GM12878 (cell line): ENCODE measurements around the gene AGPAT4. TPM values are rescaled to one million over a fixed set of nuclear protein-coding genes. Genes with fewer than 3 reads are reported as not detected.

Source experiments
- ATAC-seq: fragments of 200-7000 bp; cut with Tn5 transposase; 3 replicates; pipeline ENCODE4 v1.9.1; 2020; ENCODE audit warnings: mild to moderate bottlenecking, moderate library complexity
- BruUV-seq: library from RNA; stranded (reverse); fragments of 400-500 nt; replicated peaks from 2 replicates; lab custom pipeline; 2021; lab: Mats Ljungman, UMichigan
- CTCF ChIA-PET: fragments of 300-600 bp; sonication (Branson Sonifier 250); formaldehyde crosslinking; extraction: SDS; loops from one replicate; lab custom pipeline; 2021; ENCODE audit warnings: inconsistent platforms; lab: Yijun Ruan, JAX
- POLR2A ChIA-PET: fragments of 350-600 bp; formaldehyde crosslinking; extraction: SDS; loops from one replicate; lab custom pipeline; 2021; ENCODE audit warnings: inconsistent platforms; lab: Charles Lee
- RAD21 ChIA-PET: fragments of 300-600 bp; sonication (Branson Sonifier 250); formaldehyde crosslinking; loops from one replicate; lab custom pipeline; 2023; ENCODE audit warnings: antibody characterized with exemption; ENCODE audit not compliant: unreplicated experiment; lab: Charles Lee
- SMC1A ChIA-PET: fragments of 300-600 bp; sonication (Branson Sonifier 250); formaldehyde crosslinking; loops from one replicate; lab custom pipeline; 2023; ENCODE audit not compliant: unreplicated experiment, uncharacterized antibody; lab: Charles Lee
- DNase-seq: peaks from one replicate; pipeline ENCODE4 v3.0.0-alpha.2; 2011; ENCODE audit warnings: low read depth, low spot score
- FAIRE-seq: peaks from 3 replicates; lab custom pipeline; 2011; peaks lifted over from hg19 to GRCh38; lab: Jason Lieb, UNC
- H2AFZ ChIP-seq: 2 replicates; pipeline ENCODE4 v1.6.0; 2011; ENCODE audit warnings: low read depth, low read length, control low read depth; ENCODE audit not compliant: control insufficient read depth
- H3K27ac ChIP-seq: 2 replicates; pipeline ENCODE4 v1.5.1; 2011; ENCODE audit warnings: control low read depth; ENCODE audit not compliant: control insufficient read depth, insufficient read depth
- H3K27me3 ChIP-seq, 2 experiments: replicated peaks in 1 of 2; 2 replicates each; pipeline versions ENCODE4 v1.6.0 to v1.6.1; 2011; ENCODE audit warnings: low read length in 1 of 2; ENCODE audit not compliant: control insufficient read depth in 2 of 2, insufficient read depth in 2 of 2
- H3K36me3 ChIP-seq, 2 experiments: 2 replicates each; pipeline ENCODE4 v1.5.1; 2011; ENCODE audit warnings: low read length in 1 of 2; ENCODE audit not compliant: control insufficient read depth in 2 of 2, insufficient read depth in 2 of 2
- H3K4me1 ChIP-seq: 2 replicates; pipeline ENCODE4 v1.6.1; 2011; ENCODE audit warnings: mild to moderate bottlenecking, low read length, moderate library complexity, mixed read lengths; ENCODE audit not compliant: control insufficient read depth, insufficient read depth
- H3K4me2 ChIP-seq: 2 replicates; pipeline ENCODE4 v1.6.0; 2011; ENCODE audit warnings: control low read depth; ENCODE audit not compliant: control insufficient read depth, insufficient read depth
- H3K4me3 ChIP-seq: fragments of 200-600 bp; sonication (generic); 2 replicates; pipeline ENCODE4 v1.5.1; 2016
- H3K79me2 ChIP-seq: 2 replicates; pipeline ENCODE4 v1.6.0; 2011; ENCODE audit warnings: low read length; ENCODE audit not compliant: control insufficient read depth, insufficient read depth
- H3K9ac ChIP-seq: 2 replicates; pipeline ENCODE4 v1.8.0; 2011; ENCODE audit warnings: low read length, control low read depth, mixed read lengths; ENCODE audit not compliant: control insufficient read depth, insufficient read depth
- H3K9me3 ChIP-seq: replicated peaks from 3 replicates; pipeline ENCODE4 v1.5.1; 2011; ENCODE audit warnings: mild to moderate bottlenecking, low read length; ENCODE audit not compliant: control insufficient read depth, insufficient read depth
- H4K20me1 ChIP-seq: 2 replicates; pipeline ENCODE4 v1.6.0; 2011; ENCODE audit not compliant: control insufficient read depth, insufficient read depth
- EP300 ChIP-seq, 2 experiments: fragments of 150-350 bp in 1 of 2; IDR thresholded peaks; 2 replicates each; pipeline ENCODE4 v1.6.1; 2011 to 2012; ENCODE audit warnings: low read depth in 2 of 2, low read length in 2 of 2, borderline replicate concordance in 1 of 2, improper control_type of control experiment in 1 of 2, inconsistent platforms in 1 of 2; ENCODE audit not compliant: control insufficient read depth in 1 of 2
- WGBS: methylation state at CpG from one replicate; pipeline ENCODE4 v1.1.6; 2016; ENCODE audit warnings: low lambda C conversion rate; ENCODE audit not compliant: insufficient replicate concordance, insufficient coverage; ENCODE audit errors: missing lambda C conversion rate; 5-methylcytosine and 5-hydroxymethylcytosine counted together
- in situ Hi-C: fragments of 300-500 bp; cut with MboI; formaldehyde crosslinking; loops from 9 replicates; pipeline ENCODE4 v1.14.3; 2018; ENCODE audit warnings: mixed read lengths
- intact Hi-C: fragments of 100-400 bp; cut with micrococcal nuclease; formaldehyde crosslinking; loops from one replicate; pipeline ENCODE4 v1.14.2; 2022; ENCODE audit not compliant: unreplicated experiment
- polyA plus RNA-seq, 11 experiments: library from polyadenylated mRNA; depleted of rRNA in 4 of 11; unstranded in 6 of 11; stranded (reverse) in 5 of 11; fragments of >200 nt; fragmentation: Nextera tagmentation in 4 of 11; fragmentation: Illumina TruSeq in 1 of 11; extraction: Ambion mirVana in 4 of 11; extraction: Trizol in 1 of 11; gene quantifications; 1 replicate in 1 of 11; 2 replicates in 10 of 11; pipeline versions ENCODE4 v1.2.1 to v1.2.3, GENCODE V29; 2011 to 2016; ENCODE audit warnings: inconsistent platforms in 2 of 11, missing spikeins in 2 of 11, low read depth in 1 of 11
- total RNA-seq, 4 experiments: library from RNA; depleted of rRNA in 3 of 4; stranded (reverse); fragments of >200 nt in 3 of 4; fragmentation: Illumina TruSeq in 1 of 4; extraction: Trizol in 1 of 4; gene quantifications; 2 replicates each; pipeline versions ENCODE4 v1.2.1 to v1.2.3, GENCODE V29; 2013 to 2021
- TF ChIP-seq, protein P1 (sequence below): IDR thresholded peaks from 2 replicates; pipeline ENCODE4 v1.6.1; 2011; ENCODE audit warnings: low read depth, mild to moderate bottlenecking, low read length, moderate library complexity, borderline replicate concordance; ENCODE audit errors: extremely low read depth

AGPAT4 gene
- total and polyA plus RNA-seq, 10 of the 15 experiments (the other 5 are each of a cell fraction or from before 2014, with no cell fraction given): 0.34 to 2.2 (median 1.3) TPM

DNA sequence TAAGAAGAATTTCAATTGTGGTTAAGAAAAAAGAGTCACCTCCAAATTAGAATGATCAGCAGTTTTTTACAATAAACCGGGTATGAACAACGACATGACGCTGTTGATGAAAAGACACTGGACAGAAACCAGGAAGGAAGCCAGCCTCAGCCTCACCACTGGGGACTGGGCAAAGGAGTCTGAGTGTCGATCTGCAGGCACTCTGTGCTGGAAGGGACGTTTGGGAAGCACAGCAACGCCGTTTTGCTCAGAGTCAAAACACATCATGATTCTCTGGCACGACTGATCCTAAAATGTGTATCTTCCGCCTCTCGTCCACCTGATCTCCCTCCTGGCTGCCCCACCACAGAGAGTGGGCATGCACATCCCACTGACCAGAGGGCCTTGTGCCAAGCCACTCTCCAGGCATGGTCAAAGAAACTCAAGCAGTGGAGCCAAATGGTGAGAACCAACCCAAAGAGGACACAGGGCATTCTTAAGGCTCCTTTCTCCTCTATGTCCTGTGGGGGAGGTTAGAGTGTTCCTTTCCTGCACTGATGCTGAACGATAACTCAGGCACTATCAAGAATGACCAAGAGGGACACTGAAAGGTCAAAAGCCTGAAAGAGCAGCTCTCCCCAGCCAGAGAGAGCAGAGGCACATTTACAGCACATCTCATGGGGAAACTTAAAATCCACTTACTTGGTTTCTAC lies 68.8 kb downstream of the AGPAT4 start (continued):
- no peak for TF ChIP-seq EP300 (IDR thresholded peaks at IDR 0.05; ENCODE audit: borderline replicate concordance in 1 of 2, control insufficient read depth in 1 of 2, low read depth in 2 of 2, low read length in 2 of 2)
- TF ChIP-seq, all 136 proteins: peak for 0

DNA sequence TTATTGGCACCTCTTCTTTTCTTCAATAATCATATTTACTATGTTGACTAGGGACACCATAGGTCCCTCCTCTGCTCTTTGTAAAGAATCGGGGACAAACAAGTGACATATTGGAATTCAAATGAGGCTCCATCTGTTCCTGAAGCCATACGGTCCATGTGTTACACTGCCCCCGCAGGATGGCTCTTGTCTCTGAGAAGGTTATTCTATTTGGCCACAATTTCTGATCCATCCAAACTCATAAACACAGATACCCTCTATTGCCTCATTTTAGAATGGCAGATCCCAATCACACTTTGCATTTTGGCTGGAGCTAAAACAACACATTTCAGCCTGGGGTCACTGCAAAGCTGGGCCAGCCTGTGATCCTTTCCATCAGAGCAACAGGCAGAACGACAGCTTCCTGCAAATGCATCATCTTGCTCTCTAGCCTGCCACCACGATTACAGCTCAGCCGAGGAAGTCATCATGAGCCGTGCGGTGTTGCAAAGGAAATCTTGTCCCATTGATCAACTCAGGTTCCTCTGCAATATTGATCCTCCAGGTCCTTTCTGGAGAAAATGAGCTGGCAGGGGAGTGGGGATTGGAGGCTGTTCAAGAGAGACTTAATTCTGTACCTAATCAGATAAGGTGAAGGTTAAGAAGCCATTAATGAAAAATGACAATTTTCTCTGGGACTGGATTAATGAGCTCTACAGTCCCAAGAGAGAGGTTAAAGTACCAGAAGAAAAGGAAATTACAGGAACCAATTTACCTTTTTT lies 73.1 kb downstream of the AGPAT4 start:
- RAD21 ChIA-PET: no interaction called here
- SMC1A ChIA-PET: interaction anchor here (0.7 kb wide), 1 partner anchor 39 kb away, joined by 3 read pairs; no protein-coding TSS in a partner anchor
- H3K27ac ChIP-seq: no peak overlapping the region
- POLR2A ChIA-PET: no interaction called here
- TF ChIP-seq, protein P1, sequence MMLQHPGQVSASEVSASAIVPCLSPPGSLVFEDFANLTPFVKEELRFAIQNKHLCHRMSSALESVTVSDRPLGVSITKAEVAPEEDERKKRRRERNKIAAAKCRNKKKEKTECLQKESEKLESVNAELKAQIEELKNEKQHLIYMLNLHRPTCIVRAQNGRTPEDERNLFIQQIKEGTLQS: no peak
- H3K79me2 ChIP-seq: no peaks in the 10 kb centered on the region
- no peak overlapping the region for H3K9ac ChIP-seq
- DNase-seq (no peak), FAIRE-seq (no peak), ATAC-seq (no peak)
- no peak overlapping the region for H3K4me3 ChIP-seq
- intact Hi-C loops (no loop called here), in situ Hi-C loops (no loop called here)
- no peak overlapping the region for H3K4me2 ChIP-seq
- H3K4me1 ChIP-seq: no peaks in the 10 kb centered on the region
- no peaks in the 10 kb centered on the region for H3K27me3 ChIP-seq
- H3K36me3 ChIP-seq: no peaks in the 10 kb centered on the region
- H4K20me1 ChIP-seq: no peaks in the 10 kb centered on the region
- no TSS peak for BruUV-seq
- 37% methylated on average over 8 of the region's 8 CpGs for WGBS
- no peak overlapping the region for H2AFZ ChIP-seq
- H3K9me3 ChIP-seq: no peaks in the 10 kb centered on the region
- CTCF ChIA-PET: no interaction called here
